ENCODE measurements around the gene STK24.
"Not testable (repeated sequence)": the region's sequence is repeated elsewhere in the genome, so short reads cannot be mapped to it uniquely, and the experiment has no call there.

STK24 gene

DNA sequence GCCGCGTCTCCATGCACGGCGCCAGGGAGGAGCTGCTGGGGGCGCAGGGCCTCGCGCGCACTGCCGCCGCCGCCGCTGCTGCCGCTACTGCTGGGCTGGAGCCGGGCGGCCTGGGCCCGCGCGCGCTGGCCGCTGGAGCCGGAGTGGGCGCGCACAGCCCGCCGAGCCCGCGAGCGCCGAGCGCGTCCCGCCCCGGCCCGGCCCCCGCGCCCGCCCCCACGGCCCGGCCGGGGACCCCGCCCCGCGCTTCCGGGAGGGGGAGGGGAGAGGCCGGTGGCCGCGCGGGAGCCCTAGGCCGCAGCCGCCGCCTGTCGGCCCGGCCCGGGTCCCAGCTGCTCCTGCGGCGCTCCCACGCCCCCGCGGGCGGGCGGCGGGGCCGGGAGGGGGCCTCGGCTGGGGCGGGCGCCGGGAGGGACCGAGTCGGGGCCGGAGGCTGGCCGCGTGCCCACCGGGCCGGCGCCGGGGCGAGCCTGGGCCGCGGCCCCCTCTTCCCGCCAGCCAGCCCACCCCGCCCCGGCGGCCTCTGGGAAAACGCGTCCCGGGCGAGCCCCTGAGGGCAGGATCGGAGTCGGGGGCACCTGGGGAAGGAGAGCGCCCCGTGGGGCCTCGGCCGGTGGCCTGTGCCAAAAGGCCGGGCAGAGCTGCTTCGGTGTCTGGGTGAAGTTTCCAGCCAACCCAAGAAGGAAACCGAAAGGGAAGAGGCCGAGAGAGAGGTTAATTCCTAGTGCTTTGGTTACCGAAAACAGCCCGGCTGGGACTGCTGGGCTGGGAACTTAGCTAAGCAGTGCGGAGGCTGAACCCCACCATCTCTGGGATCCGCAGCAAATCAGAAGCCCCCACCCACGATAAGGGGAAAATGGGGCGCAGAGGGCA is at the start of gene STK24:
Gene STK24, minus strand, starts transcription at position 145 of the 873 bp plus-strand sequence. CDS start 321 bp downstream, outside the sequence.
- in situ Hi-C loops (cut with HindIII; ENCODE audit: low sequenced_read_pairs), result no loop called here

GRCh38 chr13:98626298-98626935 is 49.5 kb upstream of the STK24 start:
- in situ Hi-C loops (cut with HindIII; ENCODE audit: low sequenced_read_pairs), result no loop called here

DNA sequence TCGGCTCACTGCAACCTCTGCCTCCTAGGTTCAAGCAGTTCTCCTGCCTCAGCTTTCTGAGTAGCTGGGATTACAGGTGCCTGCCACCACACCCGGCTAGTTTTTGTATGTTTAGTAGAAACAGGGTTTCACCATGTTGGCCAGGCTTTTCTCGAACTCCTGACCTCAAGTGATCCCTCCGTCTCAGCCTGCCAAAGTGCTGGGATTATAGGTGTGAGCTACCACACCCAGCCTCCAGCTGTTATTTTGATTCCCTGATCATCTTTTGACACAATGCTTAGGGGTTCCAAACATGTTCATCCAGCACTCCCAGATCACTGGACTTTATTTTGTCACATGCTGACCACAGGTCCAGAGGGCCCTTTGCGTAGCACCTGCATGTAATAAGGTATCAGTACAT is 47.7 kb upstream of the STK24 start:
- in situ Hi-C loops (cut with HindIII; ENCODE audit: low sequenced_read_pairs), result not testable (repeated sequence)

DNA sequence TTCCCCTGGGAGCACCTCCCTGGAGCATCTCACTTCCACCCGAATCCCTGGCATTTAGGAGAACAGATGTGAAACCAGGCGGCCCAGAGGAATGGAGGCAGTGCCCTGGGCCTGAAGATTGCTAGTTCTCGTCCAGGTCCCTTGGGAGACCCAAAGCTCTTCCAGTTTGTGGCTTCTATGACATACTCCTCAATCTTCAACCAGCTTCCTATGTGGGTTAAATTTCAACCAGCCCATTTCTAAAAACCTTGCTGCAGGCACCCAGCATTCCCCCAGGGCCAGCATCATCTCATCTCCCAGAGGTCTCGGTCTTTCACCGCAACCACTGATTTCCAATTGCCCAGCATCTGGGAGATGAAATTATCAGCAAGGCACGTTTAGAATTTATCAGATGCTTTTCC is 46.0 kb upstream of the STK24 start:
- in situ Hi-C loops (cut with HindIII; ENCODE audit: low sequenced_read_pairs), result no loop called here

- in situ Hi-C loops (cut with HindIII; ENCODE audit: low sequenced_read_pairs), result no loop called here
Measured at GRCh38 chr13:98619556-98619955, 42.6 kb upstream of the STK24 start.

DNA sequence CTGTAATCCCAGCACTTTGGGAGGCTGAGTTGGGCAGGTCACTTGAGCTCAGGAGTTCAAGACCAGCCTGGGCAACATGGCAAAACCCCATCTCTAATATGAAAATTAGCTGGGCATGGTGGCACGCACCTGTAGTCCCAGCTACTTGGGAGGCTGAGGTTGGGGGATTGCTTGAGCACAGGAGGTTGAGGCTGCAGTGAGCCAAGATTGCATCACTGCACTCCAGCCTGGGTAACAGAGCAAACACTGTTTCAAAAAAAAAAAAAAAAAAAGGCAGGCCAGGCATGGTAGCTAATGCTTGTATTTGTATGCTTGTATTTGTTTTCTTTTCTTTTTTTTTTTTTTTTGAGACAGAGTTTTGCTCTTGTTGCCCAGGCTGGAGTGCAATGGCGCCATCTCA is 38.7 kb upstream of the STK24 start:
- in situ Hi-C loops (cut with HindIII; ENCODE audit: low sequenced_read_pairs), result not testable (repeated sequence)

GRCh38 chr13:98613591-98613990 is 36.7 kb upstream of the STK24 start:
- in situ Hi-C loops (cut with HindIII; ENCODE audit: low sequenced_read_pairs), result no loop called here

DNA sequence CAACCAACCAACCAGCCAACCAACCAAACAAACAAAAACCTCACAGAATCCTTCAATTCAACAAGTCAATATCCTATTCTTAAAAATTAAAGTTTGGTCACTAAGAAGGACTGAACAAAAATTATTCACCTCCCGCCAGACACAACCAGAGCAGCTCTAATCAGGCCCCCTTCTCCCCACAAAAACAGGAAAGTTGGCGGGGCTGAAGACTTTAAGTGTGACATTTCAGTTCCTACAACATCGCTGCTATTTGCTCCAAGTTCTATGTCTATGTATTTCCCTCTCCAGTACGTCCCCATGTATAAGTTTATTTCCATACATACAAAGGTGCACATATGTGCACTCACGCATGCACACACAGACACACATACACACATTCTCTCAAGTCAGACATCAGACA is 32.8 kb upstream of the STK24 start:
- in situ Hi-C loops (cut with HindIII; ENCODE audit: low sequenced_read_pairs), result no loop called here

DNA sequence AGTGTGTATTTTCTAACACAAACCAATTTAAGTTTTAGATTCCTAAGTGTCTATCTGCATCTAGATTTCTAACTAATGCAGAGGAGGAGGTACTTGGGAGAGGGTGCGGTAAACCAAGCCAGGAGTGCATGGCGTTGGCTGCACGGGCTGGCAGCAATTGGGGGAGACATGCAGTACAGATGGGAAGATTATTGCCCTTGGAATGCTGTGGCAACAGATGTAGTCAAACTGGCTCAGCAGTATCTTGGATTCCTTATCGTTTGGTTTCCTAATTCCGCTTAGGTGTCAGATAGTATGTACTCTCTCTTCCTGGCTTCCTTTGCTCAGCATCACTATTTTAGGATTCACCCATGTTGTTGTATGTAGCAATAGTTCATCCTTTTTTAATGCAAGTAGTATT is 29.4 kb upstream of the STK24 start:
- in situ Hi-C loops (cut with HindIII; ENCODE audit: low sequenced_read_pairs), result no loop called here

DNA sequence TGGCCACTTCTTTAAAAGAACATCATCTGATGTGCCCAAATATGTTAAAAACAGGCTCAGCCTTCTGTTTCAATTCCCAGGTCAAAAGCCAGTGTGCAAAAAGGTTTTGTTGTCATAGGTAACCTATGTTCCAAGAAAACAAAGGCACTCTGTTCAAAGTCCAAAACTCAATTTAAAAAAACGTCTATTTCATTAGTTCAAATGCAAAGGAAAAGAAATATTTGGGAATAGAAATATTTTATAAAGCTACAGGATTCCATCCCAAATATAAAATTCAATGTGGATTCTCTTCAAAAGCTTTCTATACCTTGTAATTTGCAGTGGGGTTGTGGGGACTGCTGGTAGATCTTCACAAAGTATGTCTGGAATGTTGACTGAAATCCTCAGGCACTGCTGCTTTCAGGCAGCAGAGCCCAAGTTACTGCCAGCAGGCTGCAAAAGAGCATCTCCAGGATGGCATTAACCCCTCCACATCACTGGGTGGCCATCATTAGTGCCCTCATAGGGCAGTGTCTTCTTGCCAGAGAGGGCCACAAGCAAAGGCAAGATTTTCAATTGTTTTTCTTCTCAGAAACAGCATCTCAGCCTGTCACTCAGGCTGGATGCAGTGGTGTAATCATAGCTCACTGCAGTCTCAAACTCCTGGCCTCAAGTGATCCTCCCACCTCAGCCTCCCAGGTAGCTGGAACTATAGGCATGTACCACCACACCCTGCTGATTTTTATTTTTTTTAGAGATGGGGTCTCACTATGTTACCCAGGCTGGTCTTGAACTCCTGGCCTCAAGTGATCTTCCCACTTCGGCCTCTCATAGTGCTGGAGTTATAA is 22.8 kb upstream of the STK24 start:
- in situ Hi-C loops (cut with HindIII; ENCODE audit: low sequenced_read_pairs), result no loop called here

DNA sequence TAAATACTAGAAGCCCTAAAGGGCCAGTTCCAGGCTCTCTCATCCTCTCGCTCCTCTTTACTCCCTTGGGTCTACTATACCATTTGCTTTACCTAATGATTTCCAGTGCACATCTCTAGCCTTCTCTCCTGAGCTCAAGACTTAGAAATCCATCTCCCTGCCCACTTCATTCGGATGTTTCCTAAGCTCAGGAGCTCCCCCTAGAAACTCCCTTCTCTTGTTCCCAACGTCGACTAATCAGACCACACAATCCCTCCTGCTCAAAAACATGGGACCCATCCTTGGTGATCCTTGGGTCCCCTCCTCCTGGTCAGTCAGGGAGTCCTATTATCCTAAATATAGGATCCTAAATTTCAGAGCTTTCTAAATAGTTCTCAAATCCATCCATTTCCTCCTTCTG is 21.1 kb upstream of the STK24 start:
- in situ Hi-C loops (cut with HindIII; ENCODE audit: low sequenced_read_pairs), result no loop called here

- in situ Hi-C loops (cut with HindIII; ENCODE audit: low sequenced_read_pairs), result no loop called here
Measured at GRCh38 chr13:98595134-98595533, 18.2 kb upstream of the STK24 start.

GRCh38 chr13:98592362-98592732 is 15.4 kb upstream of the STK24 start:
- in situ Hi-C loops (cut with HindIII; ENCODE audit: low sequenced_read_pairs), result no loop called here

GRCh38 chr13:98591721-98592361 is 14.9 kb upstream of the STK24 start:
- in situ Hi-C loops (cut with HindIII; ENCODE audit: low sequenced_read_pairs), result no loop called here

- in situ Hi-C loops (cut with HindIII; ENCODE audit: low sequenced_read_pairs), result not testable (repeated sequence)
Measured at GRCh38 chr13:98590471-98590870, 13.6 kb upstream of the STK24 start.

DNA sequence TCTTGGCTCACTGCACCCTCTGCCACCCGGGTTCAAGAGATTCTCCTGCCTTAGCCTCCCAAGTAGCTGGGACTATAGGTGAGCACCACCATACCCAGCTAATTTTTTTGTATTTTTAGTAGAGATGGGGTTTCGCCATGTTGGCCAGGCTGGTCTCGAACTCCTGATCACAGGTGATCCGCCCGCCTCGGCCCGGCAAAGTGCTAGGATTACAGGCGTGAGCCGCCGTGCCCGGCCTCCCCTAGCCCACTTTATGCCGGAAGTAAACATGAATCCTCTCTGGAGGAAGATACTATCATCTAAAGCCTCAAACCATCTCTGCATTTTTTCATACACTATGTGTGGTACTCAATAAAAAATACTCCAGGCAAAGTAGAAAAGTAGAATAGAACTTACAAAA is 12.6 kb upstream of the STK24 start:
- in situ Hi-C loops (cut with HindIII; ENCODE audit: low sequenced_read_pairs), result not testable (repeated sequence)

DNA sequence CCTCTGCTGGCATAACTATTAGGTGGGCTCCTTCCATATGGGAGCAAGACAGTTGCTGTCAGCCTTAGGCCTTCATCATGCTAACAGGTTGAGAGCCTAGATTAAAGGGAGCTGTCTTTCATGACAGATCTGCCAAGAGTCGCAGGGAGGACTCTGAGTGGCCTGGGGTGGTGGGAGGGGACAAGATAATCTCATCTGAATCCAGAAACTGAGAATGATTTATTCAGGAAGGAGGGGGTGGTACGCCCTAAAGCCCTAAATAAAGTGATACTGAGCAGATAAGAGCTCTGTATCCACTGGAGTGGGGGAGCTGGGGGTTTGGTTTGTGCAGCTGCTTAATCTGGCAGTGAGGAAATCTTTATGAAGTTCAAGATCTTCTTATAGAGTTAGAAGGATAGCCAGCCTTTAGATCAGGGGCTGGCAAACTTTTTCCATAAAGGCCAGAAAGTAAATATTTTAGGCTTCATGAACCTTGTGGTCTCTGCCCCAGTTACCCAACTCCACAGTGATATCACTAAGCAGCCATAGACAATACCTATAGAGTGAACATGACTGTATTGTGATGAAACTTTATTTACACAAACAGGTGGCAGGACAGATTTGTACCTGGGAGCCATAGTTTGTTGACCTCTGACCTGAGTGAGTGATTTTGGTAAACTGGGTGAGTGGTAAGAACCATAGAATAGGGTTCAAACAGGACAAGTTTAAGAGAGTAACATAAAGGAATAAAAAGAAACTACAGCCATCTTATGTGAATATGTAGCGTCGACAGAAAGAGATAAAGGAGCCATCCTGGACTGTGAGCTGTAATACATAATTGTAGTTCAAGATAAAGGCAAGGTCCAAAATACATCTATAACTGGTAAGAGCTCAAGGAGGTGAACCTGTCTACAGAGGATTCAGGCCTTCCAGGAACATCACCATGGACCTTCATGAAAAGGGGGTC is 9.8 kb upstream of the STK24 start:
- in situ Hi-C loops (cut with HindIII; ENCODE audit: low sequenced_read_pairs), result no loop called here

DNA sequence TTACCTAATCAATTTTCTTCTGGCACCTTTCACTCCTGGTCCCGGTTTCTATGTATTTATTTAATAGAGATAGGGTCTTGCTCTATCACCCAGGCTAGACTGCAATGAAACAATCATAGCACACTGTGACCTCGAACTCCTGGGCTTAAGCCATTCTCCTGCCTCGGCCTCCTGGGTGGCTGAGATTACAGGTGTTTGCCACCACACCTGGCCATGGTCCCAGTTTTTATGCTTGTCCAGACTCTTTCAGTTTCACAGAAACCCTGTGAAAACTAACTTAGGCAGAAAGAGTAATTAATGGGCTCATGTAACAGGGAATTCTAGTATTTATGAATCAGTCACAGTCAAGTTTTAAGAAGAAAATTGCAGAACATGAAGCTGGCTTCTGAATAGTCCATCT is 9.0 kb upstream of the STK24 start:
- in situ Hi-C loops (cut with HindIII; ENCODE audit: low sequenced_read_pairs), result no loop called here

DNA sequence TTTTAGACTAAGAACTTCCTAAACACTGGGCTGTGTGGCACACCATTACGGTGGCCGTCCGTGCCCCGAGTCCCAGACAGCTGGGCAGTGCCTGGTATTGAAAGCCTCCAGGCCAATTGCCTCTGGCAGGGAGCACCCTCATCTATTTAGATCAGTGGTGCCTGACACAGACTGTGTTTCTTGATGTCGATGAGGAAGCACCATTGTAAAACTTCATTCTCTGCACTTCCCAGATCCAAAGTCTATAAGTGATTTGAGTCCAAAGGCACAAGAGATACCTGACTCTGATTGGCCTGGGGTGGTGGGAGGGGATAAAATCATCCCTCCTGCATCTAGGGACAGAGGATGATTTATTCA is 8.5 kb upstream of the STK24 start:
- in situ Hi-C loops (cut with HindIII; ENCODE audit: low sequenced_read_pairs), result no loop called here
